Measurements from ENCODE around the gene NOL4L. TPM values are rescaled to one million over a fixed set of nuclear protein-coding genes. Genes with fewer than 3 reads are reported as not detected.

NOL4L gene
- total and polyA plus RNA-seq, 2 experiments from 2014 or later: 35.6 to 42.9 TPM

DNA sequence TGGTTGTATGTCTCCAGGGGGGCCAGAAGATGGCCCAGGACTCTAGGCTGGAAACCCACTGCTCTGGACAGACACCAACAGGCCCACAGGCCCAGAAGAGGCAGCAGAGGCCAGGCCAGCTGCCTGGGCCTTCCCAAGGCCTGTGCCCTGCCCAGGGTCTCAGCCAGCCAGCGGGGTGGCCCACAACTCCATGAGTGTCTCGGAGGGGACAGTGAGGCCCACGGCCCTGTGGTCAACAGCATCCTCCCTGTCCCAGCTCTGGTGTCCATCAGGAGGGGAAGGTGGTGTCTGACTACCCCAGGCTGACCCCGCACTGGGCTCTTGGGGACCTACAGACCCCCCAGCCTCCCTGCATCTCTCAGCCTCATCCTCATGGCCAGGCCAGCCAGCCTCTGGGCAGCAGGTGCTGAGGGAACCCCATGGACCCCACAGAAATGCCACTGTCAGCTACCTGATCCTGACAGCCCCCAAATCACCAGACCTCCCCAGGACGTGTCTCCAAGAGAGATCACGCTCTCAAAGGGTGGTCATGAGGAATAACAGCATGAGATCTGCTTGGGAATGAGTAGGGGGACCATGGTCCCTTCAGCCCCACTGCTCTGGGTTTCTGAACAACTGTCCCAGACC, 112.4 kb downstream of the NOL4L start:
- TF ChIP-seq EZH2phosphoT487 (IDR thresholded peaks at IDR 0.05; ENCODE audit: low read depth, severe bottlenecking, unreplicated experiment) (no peak), CTCF (IDR thresholded peaks at IDR 0.05; ENCODE audit: poor library complexity) (no peak), EZH2 (IDR thresholded peaks at IDR 0.05; ENCODE audit: borderline replicate concordance) (no peak)
- Histone ChIP-seq H3K9me3 (ENCODE audit: low read depth) (no peaks in the 10 kb centered on the region), H4K20me1 (ENCODE audit: insufficient read depth, poor library complexity, severe bottlenecking) (peaks cover 80% of the 10 kb centered on the region), H3K27me3 (no peaks in the 10 kb centered on the region), H3K4me2 (peak overlapping the region; percentile 77), H3K27ac (peak overlapping the region; percentile 96), H3K79me2 (peaks cover 90% of the 10 kb centered on the region), H2AFZ (no peak overlapping the region), H3K9me2 (replicated peaks; ENCODE audit: insufficient read depth) (no peaks in the 10 kb centered on the region), H3K36me3 (replicated peaks; ENCODE audit: insufficient read depth, low read depth) (no peaks in the 10 kb centered on the region), H3K4me3 (no peak overlapping the region), H3K4me1 (ENCODE audit: insufficient read depth) (peaks cover 87% of the 10 kb centered on the region)
- 95% methylated on average over 6 of the region's 6 CpGs for WGBS (ENCODE audit: low lambda C conversion rate, missing lambda C conversion rate)
- no peak for DNase-seq (ENCODE audit: low spot score)

GRCh38 chr20:32470940-32471339, 114.2 kb downstream of the NOL4L start:
- Histone ChIP-seq H3K36me3 (replicated peaks; ENCODE audit: insufficient read depth, low read depth) (no peaks in the 10 kb centered on the region), H3K79me2 (peaks cover 91% of the 10 kb centered on the region), H2AFZ (no peak overlapping the region), H3K9me3 (ENCODE audit: low read depth) (no peaks in the 10 kb centered on the region), H3K4me1 (ENCODE audit: insufficient read depth) (peaks cover 87% of the 10 kb centered on the region), H3K4me3 (no peak overlapping the region), H3K27me3 (no peaks in the 10 kb centered on the region), H3K27ac (peak overlapping the region; percentile 80), H3K9me2 (replicated peaks; ENCODE audit: insufficient read depth) (no peaks in the 10 kb centered on the region), H4K20me1 (ENCODE audit: insufficient read depth, poor library complexity, severe bottlenecking) (peaks cover 80% of the 10 kb centered on the region), H3K4me2 (no peak overlapping the region)
- DNase-seq (ENCODE audit: low spot score): no peak
- WGBS (ENCODE audit: low lambda C conversion rate, missing lambda C conversion rate): 93% methylated on average over 9 of the region's 9 CpGs
- TF ChIP-seq EZH2phosphoT487 (IDR thresholded peaks at IDR 0.05; ENCODE audit: low read depth, severe bottlenecking, unreplicated experiment) (no peak), CTCF (IDR thresholded peaks at IDR 0.05; ENCODE audit: poor library complexity) (no peak)

DNA sequence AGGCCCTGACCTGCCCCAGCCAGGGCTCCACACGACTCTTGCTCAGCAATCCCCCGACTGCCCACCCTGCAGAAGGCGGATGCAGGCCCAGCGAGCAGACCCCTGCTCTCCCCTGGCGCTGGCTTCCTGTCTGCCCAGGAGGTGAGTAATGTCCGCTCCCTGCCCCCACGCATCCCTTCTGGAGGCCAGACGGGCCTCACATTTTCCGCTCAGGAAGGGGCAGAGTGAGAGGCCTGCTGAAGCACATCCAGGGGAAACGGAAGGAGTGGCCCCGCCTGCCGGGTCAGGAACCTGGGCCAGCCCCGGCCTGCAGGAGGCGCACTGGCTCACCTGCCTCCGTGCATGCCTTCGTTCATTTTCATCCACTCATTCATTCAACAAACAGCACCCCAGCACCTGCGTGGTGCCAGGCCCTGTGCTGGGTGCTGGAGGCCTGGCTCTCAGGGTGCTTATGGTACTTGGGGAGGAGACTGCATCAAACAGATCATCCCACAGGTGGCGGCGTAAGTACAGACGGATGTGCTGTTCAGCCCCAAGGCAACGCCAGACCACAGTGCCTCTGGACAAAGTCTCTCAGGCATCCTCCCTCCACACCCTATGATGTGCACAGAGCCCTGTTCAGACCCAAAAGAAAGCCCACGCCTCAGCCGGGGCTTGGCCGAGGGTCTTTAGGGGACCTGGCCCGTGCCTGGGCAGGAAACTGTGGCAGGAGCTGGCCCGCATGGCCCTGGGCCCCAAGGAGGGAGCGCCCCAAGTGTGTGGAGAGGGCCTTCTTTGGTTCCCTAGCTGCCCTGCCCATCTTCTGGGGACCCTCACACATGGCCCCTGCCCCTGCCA, 114.9 kb downstream of the NOL4L start:
- Histone ChIP-seq H3K4me3 (no peak overlapping the region), H3K36me3 (replicated peaks; ENCODE audit: insufficient read depth, low read depth) (no peaks in the 10 kb centered on the region), H3K9me2 (replicated peaks; ENCODE audit: insufficient read depth) (no peaks in the 10 kb centered on the region), H3K27ac (peak overlapping the region; percentile 80), H3K79me2 (peaks cover 94% of the 10 kb centered on the region), H3K4me1 (ENCODE audit: insufficient read depth) (peaks cover 88% of the 10 kb centered on the region), H3K9me3 (ENCODE audit: low read depth) (no peaks in the 10 kb centered on the region), H2AFZ (no peak overlapping the region), H3K4me2 (peak overlapping the region; percentile 32), H3K27me3 (no peaks in the 10 kb centered on the region), H4K20me1 (ENCODE audit: insufficient read depth, poor library complexity, severe bottlenecking) (peaks cover 84% of the 10 kb centered on the region)
- DNase-seq (ENCODE audit: low spot score): peak; percentile 80
- WGBS (ENCODE audit: low lambda C conversion rate, missing lambda C conversion rate): 76% methylated on average over 27 of the region's 27 CpGs
- TF ChIP-seq EZH2 (IDR thresholded peaks at IDR 0.05; ENCODE audit: borderline replicate concordance) (no peak), CTCF (IDR thresholded peaks at IDR 0.05; ENCODE audit: poor library complexity) (peak; percentile 50), EZH2phosphoT487 (IDR thresholded peaks at IDR 0.05; ENCODE audit: low read depth, severe bottlenecking, unreplicated experiment) (no peak)
